NAMALWA (cell line): ENCODE measurements around the gene FNDC3B.

Experiments used
- DNase-seq: peaks from one replicate; pipeline ENCODE4 v3.0.0-alpha.2; 2015; ENCODE audit warnings: low spot score

The FNDC3B gene

GRCh38 chr3:172137287-172138192 is 98.2 kb downstream of the FNDC3B start:
- DNase-seq, result no peak

GRCh38 chr3:172138193-172138537 is 98.8 kb downstream of the FNDC3B start:
- no peak for DNase-seq

- no peak for DNase-seq
These were observed 99.6 kb downstream of the FNDC3B start for GRCh38 chr3:172138792-172139507.

DNA sequence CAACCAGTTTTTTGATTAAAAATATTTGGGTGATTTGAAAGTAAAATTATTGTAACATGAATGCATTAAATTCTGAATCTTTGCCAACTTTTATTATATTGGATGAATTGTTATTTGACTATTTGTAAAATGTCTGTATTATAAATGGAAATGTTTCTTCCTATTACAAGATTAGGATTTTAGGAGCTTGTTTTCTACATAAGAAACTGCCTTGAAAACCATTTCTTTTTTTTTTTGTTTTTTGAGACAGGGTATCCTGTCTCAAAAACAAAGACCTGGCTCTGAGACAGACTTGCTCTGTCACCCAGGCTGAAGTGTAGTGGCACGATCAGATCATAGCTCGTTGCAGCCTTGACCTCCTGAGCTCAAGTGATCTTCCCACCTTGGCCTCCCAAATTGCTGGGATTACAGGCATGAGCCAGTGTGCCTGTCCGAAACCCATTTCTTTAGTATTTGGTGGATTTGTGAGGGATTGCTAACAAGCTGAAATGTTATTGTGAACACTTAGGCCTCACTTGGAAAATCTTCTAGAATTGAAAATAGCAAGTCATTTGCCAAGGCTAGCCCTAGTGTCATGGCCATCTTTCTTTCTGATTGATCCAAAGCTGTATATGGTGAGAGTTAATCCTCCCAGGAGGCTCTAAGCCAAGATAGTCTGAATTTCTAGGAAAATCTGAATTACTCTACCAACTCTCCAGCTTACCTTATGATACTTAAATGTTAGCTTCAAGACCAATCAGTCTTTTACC is 100.3 kb downstream of the FNDC3B start:
- DNase-seq, result no peak

DNA sequence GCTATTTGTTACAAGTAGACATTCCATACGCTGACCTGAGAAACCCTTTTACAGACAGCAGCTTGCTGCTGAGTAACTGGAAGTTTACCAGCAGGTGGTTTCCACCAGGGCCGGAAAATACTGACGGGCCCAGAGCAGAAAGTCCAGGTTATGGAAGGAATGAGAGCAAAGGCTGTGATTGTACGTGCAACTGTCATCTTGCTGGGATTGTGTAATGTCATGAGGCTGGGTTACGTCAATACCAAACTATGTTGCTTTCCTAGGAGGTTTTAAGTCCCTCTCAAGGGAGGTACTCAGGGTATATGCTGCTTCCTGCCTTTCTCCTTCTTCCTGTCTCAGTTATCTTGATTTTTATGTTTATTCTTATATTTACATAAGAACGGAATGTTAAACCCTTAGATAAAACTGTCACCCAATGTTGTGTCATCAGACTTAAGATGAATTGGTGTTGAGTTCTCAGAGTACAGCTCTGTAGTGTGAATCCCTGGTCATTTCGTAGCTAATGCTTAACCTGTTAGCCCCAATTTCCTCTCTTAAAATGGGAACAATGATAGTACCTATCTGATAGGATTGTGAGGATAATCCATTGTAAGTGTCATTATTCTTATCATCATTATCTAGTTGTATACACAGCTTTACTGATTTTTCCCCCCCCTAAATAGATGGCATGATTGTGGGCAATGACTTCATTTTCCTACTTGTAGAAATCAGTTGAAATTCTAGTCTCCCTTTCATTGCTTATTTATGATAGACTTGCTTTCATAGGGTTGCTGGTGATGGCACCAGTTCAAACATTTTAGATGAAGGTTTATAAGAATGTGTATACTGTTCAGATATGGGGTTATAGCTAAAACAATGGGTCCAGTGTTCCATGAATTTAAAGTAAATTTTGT is 101.4 kb downstream of the FNDC3B start:
- DNase-seq, result no peak

DNA sequence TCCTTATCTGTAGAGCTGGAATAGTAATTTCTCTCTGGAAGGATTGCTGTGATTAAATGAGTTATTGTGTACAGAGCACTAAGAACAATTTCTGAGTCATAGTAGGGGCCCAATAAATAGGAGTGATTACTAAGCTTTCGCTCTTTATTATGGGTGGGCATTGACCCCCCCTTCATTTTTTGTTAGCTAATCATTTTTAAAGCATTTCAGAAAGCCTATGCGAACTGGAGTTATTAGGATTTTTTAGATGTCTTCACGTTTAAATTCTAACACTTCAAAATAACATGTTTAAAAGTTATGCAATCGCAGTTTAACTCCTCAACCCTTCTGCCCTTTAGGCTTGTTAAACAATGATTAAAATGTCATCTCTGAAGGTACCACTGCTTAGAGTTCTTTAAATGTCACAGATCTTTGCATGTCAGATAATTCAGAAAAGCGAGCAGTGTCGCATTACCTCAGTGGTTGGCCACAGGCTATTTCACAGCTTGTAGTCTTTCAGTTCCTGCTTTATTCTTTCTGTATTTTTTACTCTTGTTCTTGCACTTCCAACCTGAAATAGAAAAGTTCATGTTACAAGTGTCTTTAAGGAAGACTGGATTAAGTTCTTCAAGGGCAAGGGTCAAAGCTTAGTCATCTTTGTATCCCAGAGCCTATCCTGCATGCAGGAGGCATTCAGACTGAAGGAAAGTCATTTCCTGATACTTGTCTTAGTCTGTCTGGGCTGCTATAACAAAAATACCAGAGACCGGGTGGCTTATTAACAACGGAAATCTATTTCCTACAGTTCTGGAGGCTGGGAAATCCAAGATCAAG is 102.9 kb downstream of the FNDC3B start:
- peak; percentile 58 for DNase-seq

- DNase-seq, result no peak
These were observed 103.6 kb downstream of the FNDC3B start for GRCh38 chr3:172142864-172143451.

DNA sequence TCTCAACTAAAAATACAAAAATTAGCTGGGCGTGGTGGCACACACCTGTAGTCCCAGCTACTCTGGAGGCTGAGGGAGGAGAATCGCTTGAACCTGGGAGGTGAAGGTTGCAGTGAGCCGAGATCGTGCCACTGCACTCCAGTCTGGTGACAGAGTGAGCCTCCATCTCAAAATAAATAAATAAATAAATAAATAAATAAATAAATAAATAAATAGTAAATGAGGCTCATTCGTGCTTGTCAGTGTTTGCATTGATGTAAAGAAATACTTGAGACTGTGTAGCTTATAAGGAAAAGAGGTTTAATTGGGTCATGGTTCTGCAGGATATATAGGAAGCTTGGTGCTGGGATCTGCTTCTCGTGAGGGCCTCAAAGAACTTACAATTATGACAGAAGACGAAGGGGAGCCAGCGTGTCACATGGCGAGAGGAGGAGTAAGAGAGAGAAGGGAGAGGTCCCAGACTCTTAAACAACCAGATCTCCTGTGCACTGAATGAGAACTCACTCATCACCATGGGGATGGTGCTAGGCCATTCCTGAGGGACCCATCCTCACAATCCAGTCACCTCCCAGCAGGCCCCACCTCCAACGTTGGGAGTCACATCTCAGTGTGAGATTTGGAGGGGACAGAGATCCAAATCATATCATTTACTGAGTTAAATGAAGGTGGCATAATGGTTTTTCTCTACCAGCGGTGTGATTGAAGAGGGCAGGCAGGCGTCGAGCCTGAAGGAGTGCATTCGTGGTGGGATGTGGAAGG is 104.5 kb downstream of the FNDC3B start:
- DNase-seq, result no peak

GRCh38 chr3:172144601-172145000 is 105.2 kb downstream of the FNDC3B start:
- no peak for DNase-seq

DNA sequence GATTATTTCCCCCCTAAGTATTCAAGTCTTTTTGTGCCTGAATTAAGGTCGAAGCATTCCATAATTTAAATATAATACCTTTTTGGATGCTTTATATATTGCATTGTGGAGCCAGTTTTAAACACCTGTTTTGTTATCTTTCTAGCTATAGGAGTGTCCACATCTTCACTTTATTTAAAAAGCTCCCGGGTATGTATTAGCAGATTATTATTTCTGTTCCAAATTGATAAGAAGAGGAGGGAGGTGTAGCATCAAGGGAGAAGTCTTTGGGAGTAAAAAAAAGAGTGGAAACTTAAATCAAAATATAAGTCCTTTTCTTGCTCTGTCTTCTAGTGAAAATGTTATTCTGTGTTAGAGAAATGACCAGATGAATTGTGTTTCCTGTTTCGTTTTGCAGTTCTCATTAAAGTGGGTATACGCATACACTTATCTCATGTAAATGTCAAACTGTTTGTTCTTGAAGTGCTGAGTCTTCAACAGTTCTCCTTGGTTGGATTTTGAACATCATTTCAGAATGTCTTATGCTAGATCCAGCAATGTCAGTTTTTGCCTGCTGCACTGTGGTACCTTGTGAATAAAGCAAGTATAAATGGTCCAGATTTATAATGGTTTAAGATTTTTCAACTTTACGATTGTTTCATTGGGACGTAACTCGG is 105.8 kb downstream of the FNDC3B start:
- peak; percentile 46 for DNase-seq

DNA sequence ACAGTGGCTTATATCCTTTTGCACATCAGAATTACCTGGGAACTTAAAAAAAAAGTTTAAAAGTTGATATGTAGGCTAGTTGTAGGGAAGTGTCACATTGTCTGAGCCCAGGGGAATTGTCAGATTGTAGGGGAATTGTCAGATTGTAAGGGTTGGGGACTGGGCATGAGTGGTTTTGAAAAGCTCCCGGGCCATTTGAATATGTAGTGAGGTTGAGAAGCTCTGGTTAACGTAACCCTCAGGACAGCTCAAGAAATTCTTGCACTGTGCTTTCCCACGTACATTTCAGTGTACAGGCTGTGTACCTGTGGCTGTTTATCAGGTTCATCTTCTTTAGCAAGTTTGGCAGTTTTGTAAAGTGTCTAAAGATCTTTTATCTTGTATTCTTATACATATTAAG is 107.0 kb downstream of the FNDC3B start:
- no peak for DNase-seq

DNA sequence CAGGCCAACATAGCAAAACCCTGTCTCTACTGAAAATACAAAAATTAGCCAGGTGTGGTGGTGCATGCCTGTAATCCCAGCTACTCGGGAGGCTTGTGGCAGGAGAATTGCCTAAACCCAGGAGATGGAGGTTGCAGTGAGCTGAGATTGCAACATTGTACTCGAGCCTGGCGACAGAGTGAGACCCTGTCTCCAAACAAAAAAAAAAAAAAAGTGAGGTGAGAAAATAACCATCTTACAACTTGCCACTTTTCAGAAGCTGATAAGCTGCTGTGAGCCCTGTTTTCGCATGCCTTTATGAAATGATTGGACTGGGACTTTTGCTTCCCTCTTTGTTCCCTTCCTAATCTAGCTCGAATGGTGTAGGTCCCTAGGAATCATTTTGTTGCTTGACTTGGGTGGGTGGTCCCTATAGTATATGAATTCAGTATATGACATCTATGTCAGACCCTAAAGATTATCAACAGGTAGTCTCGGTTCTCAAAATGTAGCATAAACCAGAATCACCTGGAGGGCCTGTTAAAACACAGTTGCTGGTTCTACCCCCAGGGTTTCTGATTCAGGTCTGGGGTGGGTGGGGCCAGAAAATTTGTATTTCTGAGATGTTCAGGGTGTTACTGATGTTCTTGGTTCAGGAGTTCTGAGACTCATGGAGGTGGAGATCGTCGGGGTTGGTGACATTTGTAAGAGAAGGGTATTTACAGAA is 107.9 kb downstream of the FNDC3B start:
- DNase-seq, result no peak

DNA sequence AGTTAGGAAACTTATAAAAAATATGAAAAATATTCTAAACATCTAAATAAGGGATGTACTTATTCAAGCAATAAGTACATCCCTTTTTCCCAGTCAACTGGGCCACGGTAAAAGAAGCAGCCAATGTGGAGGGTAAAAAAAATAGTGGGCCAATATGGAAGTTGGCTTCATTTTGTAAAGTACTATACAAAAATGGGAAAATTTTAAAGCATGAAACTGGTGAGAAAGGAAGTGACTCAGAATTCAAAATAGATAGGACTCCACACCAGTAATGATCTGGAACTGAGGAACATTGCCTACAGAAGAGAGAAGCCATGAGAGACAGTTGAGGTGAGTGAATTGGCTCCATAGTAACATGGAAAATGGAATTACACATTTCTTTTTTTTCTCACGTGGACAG is 108.9 kb downstream of the FNDC3B start:
- DNase-seq, result no peak

DNA sequence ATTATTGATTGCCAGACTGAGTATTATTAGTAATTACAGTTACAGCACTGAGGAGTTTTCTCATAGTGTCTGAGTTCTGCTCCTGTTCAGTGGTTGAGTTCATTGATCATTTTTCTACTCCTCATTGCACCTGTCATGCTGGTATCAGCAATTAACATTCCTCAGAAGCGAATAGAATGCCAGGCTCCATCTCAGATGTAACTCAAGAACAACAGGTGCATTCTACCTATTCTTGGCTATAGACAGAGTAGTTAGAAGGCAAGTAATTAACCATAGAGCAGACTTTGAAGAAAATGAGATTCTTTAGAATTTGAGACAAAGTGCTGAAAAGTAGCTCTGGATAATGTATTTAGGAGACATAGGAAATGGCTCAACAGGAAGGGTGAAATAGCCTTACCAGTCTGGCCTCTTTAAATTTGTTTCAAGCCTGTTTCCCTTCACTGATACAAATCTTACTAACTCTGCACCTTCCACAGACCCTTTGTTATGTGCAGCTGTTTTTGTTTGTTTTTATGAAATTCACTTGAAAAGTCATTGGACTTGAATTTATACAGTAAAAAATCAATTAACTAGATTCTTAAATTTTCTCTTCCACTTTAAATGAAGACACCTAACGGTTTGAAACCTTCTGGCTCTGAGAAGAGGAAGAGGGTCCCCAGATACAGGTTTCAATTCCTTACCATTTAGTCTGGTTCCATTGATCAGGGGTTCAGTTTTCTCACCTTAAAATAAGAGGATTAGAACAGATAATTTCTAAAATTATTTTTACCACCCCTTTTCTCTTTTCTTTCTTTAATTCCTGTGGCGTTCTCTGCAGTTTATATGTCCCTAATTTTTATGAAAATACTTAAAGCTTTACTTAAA is 109.6 kb downstream of the FNDC3B start:
- no peak for DNase-seq

- no peak for DNase-seq
These were observed 110.9 kb downstream of the FNDC3B start for GRCh38 chr3:172150268-172150667.

DNA sequence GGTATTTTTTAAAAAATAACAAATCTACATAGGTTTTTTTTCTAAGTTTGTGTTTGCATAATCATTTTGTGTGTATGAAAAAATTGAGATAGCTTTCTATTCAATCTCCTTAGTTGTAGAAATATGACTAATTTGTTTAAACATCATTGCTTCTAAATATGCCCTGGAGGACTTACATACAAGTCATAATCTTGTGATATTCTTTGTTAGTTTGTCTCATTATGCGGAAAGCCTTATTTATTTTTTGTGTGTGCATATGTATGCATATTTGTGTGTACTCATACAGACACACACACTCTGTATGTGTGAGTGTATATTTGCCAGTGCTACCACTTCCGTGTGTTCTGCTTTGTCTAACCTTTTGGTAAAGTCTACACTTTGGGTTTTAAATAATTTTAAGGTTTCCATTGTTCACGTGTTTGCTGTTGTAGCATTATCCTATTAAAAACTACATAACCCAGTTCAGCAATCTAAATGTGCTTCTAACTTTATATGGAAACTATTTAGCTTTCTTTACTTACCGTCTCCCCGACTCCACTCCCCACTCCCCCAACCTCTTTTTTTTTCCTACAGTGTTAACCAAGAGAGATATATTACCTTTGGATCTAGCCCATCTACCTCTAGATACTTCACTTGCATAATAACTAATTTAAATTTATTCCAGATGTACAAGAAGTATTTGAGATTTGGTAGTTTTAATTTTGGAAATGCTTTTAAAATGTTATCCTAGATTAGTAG is 111.7 kb downstream of the FNDC3B start:
- no peak for DNase-seq
